GM18508 (cell line): Measurements from ENCODE around the gene ABLIM2.

Experiments
- ATAC-seq: cut with Tn5 transposase; IDR thresholded peaks from one replicate; pipeline ENCODE4 v1.9.1; 2021; ENCODE audit warnings: moderate number of reproducible peaks; ENCODE audit not compliant: insufficient read depth, unreplicated experiment

The ABLIM2 gene

DNA sequence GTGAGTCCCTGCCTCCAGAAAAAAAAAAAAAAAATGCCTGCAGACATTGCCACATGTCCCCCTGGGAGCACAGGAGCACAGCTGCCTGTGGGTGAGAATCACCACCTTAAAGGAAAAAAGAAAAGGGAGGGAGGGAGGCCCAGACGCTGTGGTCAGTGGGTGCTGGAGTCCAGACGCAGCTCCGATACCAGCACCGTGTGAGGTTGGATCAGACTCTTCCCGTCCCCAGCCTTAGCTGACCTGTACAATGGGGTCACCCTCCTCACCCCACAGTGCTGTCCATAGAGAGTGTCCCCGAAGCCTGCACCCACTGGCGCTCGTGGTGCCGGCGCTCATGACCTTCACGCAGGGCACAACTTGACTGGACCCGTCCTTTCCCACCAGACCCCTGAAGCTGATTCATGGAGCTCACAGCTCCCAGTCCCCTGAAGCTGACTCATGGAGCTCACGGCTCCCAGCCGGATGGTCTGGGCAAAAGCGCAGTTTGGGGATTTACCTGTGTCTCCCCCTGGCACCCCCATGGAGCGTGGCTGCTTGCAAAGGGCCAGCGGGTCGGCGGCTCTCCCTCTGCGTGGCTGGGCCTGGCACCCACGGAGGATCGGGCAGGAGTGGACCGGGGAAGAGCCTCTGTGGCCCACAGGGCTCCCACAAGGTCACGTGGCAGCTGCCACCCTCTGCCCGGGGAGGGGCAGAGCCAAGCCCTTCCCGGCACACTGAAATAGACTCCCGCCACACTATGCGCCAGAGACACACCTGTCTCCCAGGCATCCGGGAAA, 31.4 kb downstream of the ABLIM2 start:
- ATAC-seq = no peak

DNA sequence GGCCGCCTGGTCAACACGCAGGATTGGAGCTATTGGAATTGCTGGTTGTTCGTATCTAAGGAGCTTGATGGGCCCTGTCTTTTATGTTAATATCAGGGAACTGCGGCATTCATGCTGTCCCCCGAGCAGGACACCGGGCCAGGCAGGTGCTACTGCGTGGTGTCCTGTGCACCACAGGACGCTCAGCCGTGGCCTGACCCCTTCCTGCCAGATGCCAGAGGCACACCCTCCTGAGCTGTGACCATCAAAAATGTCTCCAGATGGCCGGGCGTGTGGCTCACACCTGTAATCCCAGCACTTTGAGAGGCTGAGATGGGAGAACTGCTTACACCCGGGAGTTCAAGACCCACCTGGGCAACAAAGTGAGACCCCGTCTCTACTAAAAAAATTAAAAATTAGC, 32.1 kb downstream of the ABLIM2 start:
- ATAC-seq = no peak

GRCh38 chr4:8125526-8126056, 33.0 kb downstream of the ABLIM2 start:
- no peak for ATAC-seq

- ATAC-seq = no peak
These were observed 34.7 kb downstream of the ABLIM2 start for GRCh38 chr4:8123870-8124269.

DNA sequence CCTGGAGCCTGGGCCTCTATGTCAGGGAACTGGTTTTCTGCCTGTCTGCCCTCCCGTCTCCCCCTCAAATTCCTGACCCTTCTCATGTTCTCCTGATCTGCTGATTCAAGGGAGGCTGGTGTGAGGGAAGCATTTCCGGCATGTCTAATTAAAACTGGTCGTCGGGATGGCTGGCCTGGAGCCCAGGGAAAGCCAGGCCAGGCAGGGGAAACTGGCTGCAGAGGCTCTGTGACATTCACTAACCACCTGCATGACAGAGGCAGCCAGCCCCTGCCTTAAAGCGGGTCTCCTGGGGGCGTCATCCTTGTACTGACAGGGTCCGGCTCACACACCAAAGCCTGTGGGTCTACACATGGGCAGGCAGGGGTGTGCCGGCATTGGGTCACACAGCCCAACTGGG, 35.2 kb downstream of the ABLIM2 start:
- no peak for ATAC-seq

DNA sequence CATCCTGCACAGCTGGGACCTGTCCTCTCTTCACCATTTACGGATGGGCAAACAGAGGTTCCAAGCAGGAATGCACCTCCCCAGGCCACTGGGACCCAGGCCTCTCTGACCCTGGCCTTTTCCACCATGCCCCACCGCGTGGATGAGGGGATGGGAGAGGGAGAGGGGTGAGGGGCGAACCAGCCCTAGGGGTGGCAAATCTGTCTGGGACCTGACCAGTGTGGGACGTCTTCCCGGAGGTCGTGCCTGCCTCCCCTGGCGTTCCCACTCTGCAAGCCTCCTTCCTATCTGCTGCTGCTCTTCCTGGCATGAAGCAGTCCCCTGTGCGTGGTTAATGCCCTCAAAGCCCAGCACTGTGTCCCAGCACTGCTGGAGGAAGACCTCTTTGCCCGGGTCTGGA, 35.9 kb downstream of the ABLIM2 start:
- no peak for ATAC-seq

DNA sequence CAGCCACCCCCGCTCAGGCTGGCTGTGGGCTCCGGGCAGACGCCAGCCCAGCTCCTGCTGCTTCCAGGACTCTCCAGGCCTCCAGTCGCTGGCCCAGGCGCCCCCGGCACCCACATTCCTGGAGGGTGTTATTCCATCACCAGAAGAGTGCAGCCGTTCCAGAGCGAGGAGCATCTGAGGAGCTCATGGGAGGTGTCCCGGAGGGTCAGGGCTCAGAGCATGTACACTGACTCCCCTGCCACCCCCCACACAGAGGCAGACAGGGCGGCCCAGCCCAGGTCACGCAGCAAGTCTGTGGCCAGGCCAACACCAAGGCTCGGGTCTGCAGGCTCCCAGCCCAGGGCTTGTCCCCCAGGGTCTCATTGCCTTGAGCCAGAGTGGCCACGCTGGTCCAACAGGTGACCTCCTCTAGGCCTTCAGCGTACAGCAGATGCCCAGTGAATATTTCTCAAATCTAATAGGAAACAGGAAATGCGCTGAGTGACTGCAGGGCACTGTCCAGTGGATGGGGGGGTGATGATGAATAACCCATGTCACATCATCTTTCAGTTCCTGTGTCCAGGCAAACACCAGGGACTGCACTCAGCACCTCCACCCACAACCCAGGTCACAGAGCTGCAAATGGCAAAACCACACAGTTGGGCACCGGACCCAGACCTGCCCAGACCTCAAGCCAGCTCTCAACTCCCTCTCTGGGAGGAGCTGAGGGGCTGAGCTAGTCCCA, 37.2 kb downstream of the ABLIM2 start:
- no peak for ATAC-seq

DNA sequence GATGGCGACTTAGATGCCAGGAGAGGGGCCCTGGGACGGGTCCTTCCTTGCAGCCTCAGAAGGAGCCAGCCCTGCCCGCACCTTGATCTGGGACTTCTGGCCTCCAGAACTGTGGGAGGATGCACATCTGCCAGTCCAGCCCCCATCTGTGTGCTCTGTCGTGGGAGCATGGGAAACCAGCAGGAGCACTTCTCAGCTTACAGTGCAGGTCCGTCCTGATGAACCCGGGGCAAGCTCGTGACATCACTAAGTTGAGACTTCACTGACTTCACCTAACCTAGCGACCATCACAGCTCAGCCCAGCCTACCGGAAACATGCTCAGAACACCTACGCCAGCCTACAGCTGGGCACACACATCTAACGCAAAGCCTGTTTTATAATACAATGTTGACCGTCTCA, 38.1 kb downstream of the ABLIM2 start:
- ATAC-seq = no peak

DNA sequence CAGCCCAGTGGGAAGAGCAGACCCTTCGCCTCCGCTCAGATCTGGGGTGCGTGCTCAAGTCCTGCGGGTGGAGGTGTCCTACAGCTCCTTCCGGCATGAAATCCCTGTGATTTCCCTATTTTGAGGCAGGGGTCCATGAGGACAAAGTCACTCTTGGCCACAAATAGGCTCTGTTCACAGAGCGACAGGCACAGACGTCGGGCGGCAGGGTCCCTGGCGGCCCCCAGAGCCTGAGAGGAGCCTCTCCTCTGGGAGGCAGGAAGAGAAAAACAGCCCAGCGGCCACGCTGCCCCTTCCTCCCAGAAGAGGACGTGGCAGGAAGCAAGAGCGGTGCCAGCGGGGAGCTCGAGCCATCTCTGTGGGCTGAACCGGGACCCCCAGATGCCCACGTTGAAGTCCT, 38.7 kb downstream of the ABLIM2 start:
- no peak for ATAC-seq

DNA sequence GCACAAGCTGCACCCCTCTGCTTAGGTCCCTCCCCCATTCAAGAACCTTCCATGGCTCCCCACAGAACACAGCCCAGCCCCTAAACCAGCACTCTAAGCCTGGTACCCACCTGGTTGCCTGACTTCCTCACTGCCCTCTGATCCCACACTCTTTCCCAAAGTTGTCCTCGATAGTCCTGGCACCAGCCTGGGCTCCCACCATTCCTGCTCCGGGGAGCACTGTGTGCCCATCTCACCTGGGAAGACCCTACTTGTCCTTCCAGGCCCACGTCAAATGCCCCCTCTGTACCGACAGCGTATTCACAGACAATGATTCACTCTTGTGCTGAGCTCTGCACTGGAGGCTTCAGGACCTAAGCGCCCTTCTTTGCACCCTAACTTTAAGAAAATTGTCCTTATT, 40.1 kb downstream of the ABLIM2 start:
- no peak for ATAC-seq

DNA sequence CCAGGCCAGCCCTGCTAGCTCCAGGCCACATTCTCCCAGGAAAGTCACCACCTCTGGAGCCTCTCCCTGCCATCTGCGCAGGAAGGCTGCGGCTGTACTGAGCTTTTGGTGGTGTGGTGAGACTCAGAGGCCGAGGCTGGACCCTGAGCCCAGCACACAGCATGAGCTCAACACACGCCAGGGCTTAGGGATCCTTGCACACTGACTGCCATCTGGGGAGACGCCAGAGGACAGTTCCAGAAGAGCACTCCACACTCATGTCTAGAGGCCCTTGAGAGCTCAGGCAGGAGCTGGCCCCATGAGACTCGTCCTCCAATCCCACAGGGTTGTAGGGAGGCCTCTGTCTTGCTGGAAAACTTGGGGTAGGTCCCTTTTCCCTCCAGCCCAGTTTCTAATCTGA, 40.6 kb downstream of the ABLIM2 start:
- ATAC-seq = no peak

GRCh38 chr4:8117278-8117682, 41.3 kb downstream of the ABLIM2 start:
- ATAC-seq = no peak

- no peak for ATAC-seq
These were observed 42.7 kb downstream of the ABLIM2 start for GRCh38 chr4:8115916-8116315.

- no peak for ATAC-seq
These were observed 43.5 kb downstream of the ABLIM2 start for GRCh38 chr4:8115203-8115520.

DNA sequence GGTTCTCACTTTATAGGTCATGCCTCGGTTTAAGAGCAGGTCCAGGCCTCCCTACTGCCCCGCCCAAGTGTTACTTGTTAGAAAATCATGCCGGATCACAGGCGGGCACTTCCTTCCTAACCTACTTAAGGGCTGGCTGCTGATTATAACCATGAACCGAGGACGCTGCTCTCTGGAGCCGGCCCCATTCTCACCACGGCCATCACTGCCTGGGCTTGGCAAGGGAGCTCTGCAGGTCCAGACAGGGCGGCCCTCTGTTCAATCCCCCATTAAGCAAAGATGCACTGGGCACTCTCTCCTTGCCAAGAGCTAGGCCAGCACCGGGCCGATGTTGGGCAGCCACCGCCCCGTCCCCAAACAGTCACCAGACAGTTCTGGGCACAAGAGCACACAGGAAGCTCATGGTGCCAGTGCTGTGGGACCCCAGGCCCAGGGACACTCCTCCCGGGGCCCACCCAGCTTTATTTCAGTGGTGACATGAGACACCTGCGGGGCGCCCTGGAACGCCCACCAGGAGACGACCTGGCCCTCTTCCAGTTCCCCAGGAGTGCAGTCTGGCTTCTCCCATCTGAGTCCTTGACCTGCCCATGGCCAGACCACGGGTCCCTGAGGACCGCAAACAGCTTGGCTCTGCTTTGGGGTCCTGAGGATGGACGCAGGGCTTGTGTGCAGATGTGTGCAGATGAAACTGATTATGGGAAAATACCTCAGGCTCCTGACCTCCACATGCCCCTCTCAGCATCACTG, 44.0 kb downstream of the ABLIM2 start:
- ATAC-seq = no peak

DNA sequence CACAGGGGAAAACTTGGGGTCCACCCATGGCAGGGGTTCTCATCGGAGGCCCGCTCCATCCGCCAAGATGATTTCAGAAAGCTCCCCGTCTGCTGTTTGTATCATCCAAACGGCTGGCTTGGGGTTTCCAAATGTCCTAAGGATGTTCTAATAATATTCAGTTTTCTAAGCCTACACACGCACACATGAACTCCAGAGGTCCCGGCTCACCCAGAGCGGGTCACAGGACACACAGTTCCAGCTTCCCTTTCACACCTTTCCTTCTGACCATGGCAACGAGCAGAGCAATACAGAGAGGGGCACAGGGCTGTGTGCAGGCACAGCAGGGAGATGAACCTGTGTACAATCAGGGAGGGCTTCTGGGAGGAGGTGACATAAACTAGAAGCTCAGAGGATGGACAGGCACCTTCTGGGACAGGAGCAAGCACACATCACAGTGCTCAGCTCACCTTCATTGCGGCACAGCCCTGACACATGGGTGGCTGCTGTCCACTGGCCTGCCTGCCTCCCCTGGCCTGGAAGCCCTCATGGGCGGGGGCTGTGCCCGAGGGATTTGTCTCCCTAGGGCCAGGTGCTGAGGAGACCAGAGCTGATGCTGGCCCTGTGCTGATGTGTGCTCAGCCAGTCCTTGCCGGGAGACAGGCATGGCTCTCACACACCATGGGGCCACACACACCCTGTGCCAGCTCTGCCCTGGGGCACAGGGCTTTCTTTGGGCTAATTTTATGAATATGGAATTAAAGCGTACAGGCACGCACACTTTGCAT, 44.8 kb downstream of the ABLIM2 start:
- ATAC-seq = no peak

GRCh38 chr4:8112672-8113071, 45.9 kb downstream of the ABLIM2 start:
- no peak for ATAC-seq

DNA sequence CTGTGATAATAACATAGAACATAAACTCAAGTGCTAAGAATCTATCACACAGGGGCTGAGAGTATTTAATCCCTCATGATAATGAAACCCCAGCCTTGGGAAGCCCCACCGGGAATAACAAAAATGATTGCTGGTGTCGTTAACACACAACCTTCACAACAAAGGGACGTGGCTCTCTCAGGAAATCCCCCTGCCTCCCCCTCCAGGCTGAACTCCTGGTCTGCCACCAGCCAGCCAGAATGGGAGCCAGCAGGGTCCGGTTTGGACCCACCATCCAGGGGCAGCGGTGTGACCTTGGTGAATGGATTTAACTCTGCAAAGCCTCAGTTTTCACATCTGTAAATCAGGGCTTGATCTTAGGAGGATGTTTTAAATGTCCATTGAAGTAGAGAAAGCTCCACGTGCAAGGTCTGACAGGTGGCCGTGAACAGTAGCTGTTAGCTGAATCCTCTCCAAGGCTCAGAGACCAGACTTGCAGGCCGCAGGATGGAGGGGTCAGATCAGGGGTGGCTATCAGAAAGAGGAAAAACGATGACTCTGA, 46.5 kb downstream of the ABLIM2 start:
- no peak for ATAC-seq

DNA sequence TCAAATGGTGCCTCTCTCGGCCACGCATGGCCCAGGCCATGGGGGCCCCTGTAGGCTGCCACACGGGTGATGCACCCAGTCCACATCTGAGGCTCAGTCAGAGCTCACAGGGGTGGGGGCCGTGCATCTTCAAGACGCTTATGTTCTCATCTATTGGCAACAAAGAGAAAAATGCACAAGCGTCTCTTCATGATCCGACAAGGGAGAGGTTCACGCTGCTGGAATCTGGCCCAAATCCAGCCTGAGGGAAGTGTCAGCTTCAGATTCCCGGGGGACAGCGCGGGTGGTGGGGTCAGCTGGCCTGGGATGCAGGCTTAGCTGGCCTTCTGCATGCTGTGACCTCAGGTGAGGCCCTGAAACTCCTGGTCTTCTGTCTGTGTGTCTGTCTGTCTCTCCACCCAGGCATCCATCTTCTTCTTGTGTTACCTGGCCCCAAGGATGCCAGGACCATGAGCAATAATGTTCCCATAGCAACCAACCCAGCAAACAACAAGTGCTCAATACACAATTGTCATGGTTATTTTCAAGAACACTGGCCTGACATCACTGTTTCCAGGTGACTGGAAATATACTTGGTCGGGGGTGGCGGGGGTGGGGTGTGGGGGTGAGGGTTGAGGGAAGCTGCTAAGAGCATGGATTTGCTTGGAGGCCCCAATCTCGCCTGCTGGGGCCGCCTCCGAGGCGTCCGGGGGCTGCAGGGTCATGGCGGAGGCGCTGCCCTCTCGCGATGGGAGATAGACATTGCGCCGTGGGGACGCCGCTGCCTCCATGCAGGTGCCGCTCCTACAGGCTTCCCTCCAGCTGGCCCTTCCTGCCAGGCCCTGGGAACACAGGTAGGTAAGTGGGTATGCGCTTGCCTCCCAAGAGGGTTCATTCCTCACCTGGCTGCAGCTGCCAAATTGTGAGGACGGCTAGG, 48.3 kb downstream of the ABLIM2 start:
- no peak for ATAC-seq
